GM12892 (cell line): Measurements from ENCODE around the gene SOS2.
A peak's percentile ranks its signal among the peaks of the same experiment; 100 is the strongest.
"Not testable (repeated sequence)": the region's sequence is repeated elsewhere in the genome, so short reads cannot be mapped to it uniquely, and the experiment has no call there.

ENCODE experiments used
- DNase-seq: peaks from one replicate; pipeline ENCODE4 v3.0.0; 2011; ENCODE audit not compliant: insufficient read length
- FAIRE-seq: peaks from 2 replicates; lab custom pipeline; 2011; peaks lifted over from hg19 to GRCh38; lab: Jason Lieb, UNC
- POLR2A ChIP-seq: IDR thresholded peaks from 2 replicates; pipeline ENCODE4 v1.6.1; 2011; ENCODE audit warnings: low read depth, low read length, control low read depth
- POLR2AphosphoS5 ChIP-seq: IDR thresholded peaks from 2 replicates; pipeline ENCODE4 v1.6.1; 2011; ENCODE audit warnings: low read depth, low read length, control low read depth
- TAF1 ChIP-seq: IDR thresholded peaks from 2 replicates; pipeline ENCODE4 v1.6.1; 2011; ENCODE audit warnings: low read depth, mild to moderate bottlenecking, control low read depth, low read length, borderline replicate concordance

Gene SOS2

DNA sequence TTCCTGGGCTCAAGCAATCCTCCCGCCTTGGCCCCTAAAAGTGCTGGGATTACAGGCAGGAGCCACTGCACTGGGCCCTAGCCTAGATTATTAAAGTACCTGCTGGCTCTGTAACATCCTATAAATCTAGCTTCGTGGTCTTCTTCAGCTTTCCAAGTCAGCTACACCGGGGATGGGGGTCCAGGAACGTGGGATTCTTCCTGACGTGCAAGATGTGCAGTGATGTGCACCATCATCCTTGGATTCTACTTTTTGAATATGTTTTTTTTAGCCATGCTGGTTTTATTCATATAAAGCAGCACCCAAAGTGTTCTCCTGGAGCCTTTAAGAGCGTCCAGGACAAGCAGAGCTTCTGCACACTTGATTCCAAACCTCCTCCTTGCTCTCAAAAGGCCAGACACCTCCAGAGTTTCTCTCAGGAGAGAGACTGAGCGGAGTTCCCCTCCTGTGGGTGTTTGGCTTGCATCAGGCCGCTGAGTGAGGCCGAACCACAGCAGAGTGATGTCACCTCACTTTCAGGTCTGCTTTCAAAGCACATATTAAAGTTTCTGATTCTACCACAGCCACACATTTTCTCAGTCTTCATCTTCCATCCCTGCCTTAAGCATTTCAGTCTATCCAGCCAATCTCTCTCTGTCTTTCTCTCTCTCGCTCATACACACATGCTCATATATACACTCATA lies 148.5 kb downstream of the SOS2 start:
- DNase-seq (no peak), FAIRE-seq (peak; percentile 94)
- TF ChIP-seq TAF1 (no peak), POLR2AphosphoS5 (0 out of 2 replicates have a peak, but pooled peaks have one; percentile 10), POLR2A (peak; percentile 36; the same call in 1 of the 2 replicates)

- no peak for DNase-seq
- TF ChIP-seq POLR2AphosphoS5: no peak
- no peak; the same call in 1 of the 2 replicates for TF ChIP-seq POLR2A
- TF ChIP-seq TAF1: no peak
- peak; percentile 38 for FAIRE-seq
Observed at GRCh38 chr14:50082308-50082742, 149.1 kb downstream of the SOS2 start.

- not testable (repeated sequence) for DNase-seq, FAIRE-seq
Observed at GRCh38 chr14:50079103-50079502, 152.3 kb downstream of the SOS2 start.

GRCh38 chr14:50073663-50074062 lies 157.7 kb downstream of the SOS2 start:
- not testable (repeated sequence) for FAIRE-seq, DNase-seq

DNA sequence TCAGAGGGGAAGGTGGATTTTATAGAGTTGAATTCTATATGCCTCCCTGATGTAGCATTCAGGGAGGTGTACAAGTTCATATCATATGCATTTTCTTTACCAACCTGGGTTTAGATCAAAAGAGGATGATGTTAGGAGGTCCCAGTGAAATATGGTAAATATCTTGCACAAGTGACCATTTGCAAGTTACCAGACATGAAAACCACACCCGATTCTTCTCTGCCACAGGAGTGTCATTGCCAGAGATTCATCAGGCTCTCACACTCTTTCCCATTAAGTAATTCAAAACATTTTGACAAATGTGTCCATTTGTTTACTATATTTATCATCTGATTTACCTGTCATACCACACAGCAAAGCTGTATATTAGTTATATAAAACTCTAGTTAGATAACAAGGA lies 159.0 kb downstream of the SOS2 start:
- TF ChIP-seq TAF1 (no peak), POLR2AphosphoS5 (no peak), POLR2A (no peak)
- FAIRE-seq: no peak

DNA sequence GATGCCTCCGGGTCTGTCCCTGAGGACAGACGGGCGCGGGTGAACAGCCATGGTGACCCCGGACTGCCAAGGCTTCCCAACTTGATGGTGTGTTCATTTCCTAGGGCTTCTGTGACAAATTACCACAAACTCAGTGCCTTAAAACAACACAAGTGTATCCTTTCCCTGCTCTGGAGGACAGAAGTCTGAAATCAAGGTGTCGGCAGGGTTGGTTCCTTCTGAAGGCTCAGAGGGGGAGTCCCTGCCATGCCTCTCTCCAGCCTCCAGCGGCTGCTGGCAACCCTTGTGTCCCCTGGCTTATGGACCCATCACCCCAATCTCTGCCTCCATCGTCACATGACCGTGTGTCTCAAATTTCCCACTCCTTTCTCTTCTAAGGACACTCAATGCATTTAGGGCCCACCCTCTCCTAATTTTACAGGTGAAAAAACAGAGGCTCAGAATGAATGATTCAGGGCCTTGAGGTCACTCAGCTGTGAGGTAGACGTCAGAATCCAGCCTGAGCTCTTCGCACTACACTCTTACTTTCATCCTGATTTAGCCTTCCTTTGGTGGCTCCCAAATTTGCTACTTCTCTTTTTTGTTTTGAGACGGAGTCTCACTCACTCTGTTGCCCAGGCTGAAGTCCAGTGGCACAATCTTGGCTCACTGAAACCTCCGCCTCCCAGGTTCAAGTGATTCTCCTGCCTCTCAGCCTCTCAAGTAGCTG lies 160.4 kb downstream of the SOS2 start:
- DNase-seq (no peak), FAIRE-seq (no peak)
- TF ChIP-seq POLR2AphosphoS5: no peak
- TF ChIP-seq TAF1: no peak
- TF ChIP-seq POLR2A: no peak

More for the DNA sequence above, 159.0 kb downstream of the SOS2 start:
- no peak for DNase-seq

DNA sequence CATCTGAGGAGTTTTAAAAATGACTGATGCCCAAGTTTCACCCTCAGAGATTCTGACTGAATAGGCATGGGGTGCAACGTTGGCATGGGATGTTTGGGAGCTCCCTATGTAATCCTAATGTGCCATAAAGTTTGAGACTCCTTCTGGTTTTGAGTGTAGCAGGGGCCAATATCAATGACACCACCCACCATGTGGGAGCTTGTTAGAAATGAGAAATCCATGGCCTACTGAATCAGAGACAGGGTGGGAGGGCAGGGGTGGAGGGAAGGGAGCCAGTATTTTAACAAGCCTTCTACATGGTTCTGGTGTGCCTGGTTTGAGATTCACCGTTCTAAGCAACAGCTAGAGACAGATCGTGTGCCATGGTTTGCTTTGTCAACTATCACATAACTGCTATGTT lies 161.1 kb downstream of the SOS2 start:
- no peak for DNase-seq
- no peak for FAIRE-seq
- TF ChIP-seq POLR2A (no peak), TAF1 (no peak), POLR2AphosphoS5 (no peak)

DNA sequence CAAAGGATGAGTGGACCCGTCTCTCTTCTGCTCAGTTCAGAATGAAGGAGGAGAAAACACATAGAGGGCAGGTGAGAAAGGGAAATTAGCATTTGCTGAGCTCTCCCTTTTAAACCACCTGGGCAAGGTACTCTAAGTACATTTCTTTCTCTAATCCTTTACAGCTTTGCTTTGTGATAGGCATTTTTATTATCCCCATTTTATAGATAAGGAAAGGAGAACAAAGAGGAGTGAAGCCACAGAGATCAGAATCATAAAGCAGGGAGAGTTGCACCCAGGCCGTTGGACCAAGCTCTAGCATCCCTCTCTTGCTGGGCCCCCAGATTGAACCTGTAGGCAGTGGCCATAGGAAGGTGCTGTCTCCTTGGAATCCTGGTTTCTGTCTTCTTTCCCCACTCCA lies 162.1 kb downstream of the SOS2 start:
- no peak for TF ChIP-seq POLR2A
- no peak for TF ChIP-seq TAF1
- TF ChIP-seq POLR2AphosphoS5: no peak
- no peak for FAIRE-seq
- no peak for DNase-seq

DNA sequence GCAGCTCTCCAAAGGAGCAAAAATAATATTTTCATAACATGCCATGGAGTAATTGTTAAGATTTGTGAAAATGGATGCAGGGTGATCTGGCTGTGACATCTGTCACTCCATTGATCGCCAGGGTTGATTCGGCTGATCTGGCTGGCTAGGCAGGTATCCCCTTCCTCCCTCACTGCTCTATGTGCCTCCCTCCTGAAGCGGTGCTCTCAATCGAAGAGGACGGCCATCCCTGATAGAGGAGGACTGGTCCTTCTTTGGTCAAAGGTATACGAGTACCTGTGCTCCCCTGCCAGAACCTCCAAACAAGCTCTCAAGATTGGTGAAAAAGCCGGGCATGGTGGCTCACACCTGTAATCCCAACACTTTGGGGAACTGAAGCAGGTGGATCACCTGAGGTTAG lies 162.9 kb downstream of the SOS2 start:
- DNase-seq: no peak
- no peak for FAIRE-seq
- TF ChIP-seq TAF1: no peak

DNA sequence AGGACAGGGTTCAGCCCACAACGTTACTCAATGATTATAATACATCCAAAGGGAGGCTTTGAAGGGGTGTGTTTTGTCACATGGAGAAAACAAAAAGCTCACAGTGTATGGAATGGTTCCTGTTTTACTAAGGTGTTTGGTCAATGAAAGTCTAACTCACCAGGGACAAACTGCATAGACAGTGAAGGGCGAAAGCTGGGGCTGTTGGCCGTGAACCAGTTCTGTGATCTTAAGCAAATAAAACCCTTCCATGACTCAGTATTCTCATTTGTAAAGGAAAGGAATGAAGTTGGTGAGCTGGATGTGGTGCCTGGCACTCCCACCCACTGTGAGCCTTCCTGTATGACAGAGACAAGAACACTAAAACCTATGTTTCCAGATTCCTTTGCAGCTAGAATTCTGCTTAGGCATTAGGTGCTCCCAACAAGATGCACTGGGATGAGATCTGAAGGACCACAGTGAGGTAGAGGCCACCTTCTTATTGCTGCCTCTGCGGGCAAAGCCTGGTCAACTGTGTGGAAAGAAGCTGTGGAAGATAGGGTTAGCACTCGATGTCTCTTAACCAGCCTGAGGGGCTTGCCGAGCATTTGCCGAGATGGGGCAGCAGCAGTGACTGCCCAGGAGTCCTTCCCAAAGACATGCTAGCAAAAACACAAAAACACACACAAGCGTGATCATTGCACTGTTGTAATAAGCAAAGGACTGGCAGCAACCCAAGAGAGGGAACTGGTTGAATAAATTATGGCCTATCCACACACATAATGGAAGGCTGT lies 163.5 kb downstream of the SOS2 start:
- FAIRE-seq (peak; percentile 44), DNase-seq (no peak)
- TF ChIP-seq TAF1 (no peak), POLR2AphosphoS5 (no peak), POLR2A (no peak)
